Thymus (tissue), 2 donors: Measurements from ENCODE around the gene SLC5A8. TPM values are rescaled to one million over a fixed set of nuclear protein-coding genes. Genes with fewer than 3 reads are reported as not detected.

Experiments used
- polyA plus RNA-seq: library from polyadenylated mRNA; stranded (reverse); fragments of 200-250 nt; gene quantifications from one replicate; pipeline ENCODE4 v1.2.3, GENCODE V29; 2013
- total RNA-seq: library from RNA; stranded (reverse); fragments of 120-200 nt; gene quantifications from one replicate; pipeline ENCODE4 v1.2.4, GENCODE V29; 2013
- donor health status: healthy.

Gene SLC5A8
- total and polyA plus RNA-seq, 2 donors: 0.33 to 0.55 TPM

Other genes starting within 250 kb of the SLC5A8 start
- gene UTP20, start 69.9 kb upstream of the SLC5A8 start, total RNA-seq: 9.3 TPM
- 2.5 TPM for gene UTP20, start 69.9 kb upstream of the SLC5A8 start, polyA plus RNA-seq
- 46.6 TPM for gene ARL1, start 197.5 kb upstream of the SLC5A8 start, total RNA-seq
- 31.6 TPM for gene ARL1, start 197.5 kb upstream of the SLC5A8 start, polyA plus RNA-seq